CD1c-positive myeloid dendritic cell (primary cell): ENCODE data around the gene JADE2.
"Not testable (repeated sequence)": the region's sequence is repeated elsewhere in the genome, so short reads cannot be mapped to it uniquely, and the experiment has no call there.

ENCODE experiments used
- DNase-seq: peaks from one replicate; pipeline ENCODE4 v3.0.0-alpha.2; 2016; ENCODE audit errors: extremely low spot score

Gene JADE2

DNA sequence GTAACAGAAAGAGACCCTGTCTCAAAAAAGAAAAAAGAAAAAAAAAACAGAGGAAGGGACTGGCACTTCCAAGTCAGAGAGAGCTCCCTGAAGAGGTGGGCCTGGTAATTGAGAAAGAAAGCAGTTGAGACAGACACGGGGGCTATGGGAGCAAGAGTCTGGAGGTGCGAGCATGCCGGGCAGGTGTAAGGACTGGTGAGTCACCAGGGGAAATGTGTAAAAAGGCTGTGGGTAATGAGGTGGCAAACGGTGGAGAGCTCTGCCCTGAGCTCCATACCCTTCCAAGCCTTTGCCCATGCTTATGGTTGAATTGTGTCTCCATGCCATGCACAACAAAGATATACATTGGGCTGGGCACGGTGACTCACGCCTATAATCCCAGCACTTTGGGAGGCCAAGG is 18.0 kb upstream of the JADE2 start:
- DNase-seq = no peak

DNA sequence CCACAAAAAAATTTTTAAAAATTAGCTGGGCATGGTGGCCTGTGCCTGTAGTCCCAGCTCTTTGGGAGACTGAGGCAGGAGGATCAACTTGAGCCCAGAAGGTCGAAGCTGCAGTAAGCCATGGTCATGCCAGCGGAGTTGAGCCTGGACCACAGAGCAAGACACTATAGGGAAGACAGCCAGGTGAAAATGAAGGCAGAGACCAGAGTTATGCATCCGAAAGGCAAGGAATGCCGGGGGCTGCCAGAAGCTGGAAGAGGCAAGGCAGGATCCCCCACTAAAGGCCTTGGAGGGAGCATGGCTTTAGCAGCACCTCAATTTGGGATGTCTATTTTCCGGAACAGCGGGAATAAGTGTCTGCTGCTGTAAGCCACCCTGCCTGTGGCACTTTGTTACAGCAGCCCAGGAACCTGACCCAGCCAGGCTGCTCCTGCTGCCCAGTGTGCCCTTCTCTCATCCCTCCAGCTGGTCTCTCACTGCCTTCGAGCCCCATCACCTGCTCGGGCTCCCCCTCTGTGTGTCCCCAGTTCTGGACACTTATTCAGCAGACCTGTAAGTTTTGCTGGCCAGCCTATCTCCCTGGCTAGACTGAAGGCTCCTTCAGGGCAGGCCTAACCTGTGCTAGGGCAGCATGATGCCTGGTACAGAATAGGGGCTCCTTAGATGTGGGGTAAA is 16.8 kb upstream of the JADE2 start:
- no peak for DNase-seq

DNA sequence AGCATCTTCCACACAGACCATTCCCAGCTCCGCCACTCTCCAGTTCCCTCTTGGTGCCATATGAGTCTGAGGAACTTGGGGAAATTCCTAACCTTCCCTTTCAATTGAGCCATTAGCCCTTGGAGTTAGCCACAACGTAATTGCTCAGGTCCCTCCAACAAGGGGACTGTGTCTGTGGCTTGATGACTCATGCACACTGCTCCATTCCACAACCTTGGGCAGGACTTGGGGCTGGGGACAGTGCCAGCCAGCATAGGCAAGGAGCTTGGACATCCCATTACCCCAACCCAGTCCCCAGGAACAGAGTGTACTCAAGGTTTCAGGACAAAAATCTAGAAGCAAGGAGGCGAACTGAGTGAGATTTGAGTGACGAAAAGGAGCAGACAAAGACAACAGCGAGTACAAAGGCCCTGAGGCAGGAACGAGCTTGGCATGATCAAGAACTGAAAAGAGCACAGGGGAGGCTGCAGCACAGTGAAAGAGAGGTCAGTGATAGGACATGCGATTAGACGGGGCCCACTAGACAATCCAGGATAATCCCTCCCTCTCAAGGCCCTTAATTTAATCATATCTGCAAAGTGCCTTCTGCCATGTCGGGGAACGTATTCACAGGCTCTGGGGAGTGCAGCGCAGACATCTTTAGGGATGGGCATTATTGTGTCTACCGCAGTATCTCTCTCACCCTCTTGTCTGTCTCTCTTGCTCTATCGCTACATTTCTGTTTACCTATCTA is 16.0 kb upstream of the JADE2 start:
- no peak for DNase-seq

DNA sequence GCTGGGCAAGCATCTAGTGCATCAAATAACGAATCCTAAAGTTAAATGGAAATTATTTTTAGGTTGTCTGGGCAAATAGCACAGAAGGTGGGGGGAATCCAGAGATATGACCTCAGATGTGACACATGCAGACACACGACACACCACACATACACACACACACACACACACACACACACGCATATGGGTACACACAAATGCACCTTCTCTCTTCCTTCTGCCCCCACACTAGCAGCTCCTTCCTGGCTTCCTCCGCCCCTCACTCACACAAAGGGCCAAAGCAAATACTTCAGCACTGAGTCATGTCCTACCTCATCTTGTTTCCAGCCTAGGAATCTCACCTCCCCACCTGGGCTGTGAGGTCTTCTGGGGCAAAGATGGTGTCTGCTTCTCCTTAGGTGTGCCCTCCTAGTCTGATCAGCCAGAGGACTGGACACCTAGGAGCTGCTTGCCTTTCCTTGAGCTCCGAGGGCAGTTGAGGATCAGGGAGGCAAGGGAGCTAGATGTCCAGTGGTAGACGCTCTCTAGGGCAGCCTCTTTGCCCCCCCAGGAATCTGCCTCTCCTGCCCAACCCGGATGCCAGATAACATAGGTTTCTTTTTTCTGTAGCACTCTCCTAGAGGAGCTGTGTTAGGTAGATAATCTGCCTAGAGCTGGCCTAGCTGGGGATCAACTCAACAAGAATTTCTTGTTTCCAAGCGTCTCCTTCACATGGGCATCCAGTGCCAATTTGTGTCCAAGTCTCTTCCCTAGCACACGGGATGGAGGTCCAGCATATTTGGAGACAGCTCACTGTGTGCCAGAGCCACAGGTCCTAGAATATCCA is 14.3 kb upstream of the JADE2 start:
- no peak for DNase-seq

DNA sequence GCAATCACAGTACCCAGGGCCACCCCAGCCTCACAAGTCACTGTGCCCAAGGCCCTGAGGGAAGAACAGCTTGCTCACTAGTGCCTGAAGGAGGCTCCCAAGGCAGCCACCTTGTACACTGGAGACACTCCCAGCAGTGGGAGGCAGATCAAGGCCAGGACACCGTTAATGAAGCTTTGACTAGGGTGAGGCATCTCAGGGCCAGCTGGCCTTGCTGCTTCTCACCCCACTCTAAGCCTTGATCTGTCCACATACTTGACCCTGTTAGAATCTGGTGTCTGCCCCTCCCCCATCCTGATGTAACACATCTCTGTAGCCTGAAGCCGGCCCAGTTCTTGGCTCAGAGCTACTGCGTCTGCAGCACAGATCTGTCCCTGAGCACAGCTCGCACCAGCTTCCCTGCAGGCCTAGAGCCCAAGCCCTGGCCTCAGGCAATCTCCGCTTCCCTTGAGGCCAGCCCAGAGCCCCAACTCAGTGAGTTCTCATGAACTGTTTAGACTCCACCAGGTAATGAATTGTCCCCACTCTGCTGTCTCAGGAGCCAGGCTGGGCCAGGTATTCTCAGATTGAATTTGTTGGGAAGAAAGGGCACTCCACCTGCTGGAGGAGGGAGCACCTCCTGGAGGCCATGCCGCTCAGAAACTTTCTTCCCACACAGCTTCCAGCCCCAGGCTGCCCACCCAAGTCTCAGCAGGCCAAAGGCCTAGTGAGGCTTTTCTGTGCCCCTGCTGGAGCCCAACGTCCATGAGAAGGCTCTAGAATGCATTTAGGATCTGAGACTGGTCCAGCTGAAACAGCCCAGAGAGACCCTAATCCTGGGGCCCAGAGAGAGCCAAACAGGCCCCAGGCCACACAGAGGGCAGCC is 13.4 kb upstream of the JADE2 start:
- DNase-seq = no peak

DNA sequence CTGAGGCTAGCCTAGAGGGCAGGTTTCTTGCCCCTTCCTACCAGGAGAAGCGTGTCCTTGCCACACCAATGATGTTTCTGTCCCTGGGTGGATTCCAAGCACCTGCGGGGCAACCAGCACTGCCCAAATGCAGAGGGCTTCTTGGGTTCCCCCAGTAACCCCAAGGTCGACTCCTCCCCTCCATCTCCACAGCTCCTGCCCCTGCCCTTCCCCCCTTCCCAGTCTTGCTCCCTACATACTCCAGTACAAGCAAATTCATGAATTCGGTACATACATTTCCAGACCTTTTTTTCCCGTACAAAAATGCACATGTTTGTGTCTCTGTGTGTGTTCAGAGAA is 12.8 kb upstream of the JADE2 start:
- no peak for DNase-seq

DNA sequence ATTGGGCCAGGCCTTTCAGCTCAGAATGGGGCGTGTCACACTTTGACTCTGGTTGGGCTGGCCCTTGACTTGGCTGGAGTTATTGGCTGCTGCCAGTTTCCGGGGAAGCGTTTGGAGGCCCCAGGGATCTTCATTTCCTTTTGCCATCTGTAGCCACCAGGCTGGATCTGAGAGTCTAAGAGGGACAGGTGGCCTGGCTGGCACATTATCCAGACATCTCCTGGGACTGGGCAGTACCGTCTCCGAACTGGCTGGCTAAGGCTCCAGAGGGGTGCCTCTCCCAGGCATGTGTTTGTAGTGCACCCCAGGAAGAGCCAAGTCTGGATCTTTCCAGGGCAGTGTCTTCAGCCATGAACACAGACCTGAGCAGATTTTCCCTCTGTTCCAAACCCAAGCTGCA is 9.7 kb upstream of the JADE2 start:
- DNase-seq = no peak

DNA sequence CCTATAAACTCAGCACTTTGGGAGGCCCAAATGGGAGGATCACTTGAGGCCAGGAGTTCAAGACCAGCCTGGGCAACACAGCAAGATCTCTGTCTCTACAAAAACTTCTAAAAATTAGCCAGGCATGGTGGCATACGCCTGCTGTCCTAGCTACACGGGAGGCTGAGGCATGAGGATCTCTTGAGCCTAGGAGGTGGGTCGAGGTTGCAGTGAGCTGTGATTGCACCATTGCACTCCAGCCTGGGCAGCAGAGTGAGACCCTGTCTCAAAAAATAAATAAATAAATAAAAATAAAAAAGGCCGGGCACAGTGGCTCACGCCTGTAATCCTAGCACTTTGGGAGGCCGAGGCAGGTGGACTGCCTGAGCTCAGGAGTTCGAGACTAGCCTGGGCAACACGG is 8.5 kb upstream of the JADE2 start:
- not testable (repeated sequence) for DNase-seq

DNA sequence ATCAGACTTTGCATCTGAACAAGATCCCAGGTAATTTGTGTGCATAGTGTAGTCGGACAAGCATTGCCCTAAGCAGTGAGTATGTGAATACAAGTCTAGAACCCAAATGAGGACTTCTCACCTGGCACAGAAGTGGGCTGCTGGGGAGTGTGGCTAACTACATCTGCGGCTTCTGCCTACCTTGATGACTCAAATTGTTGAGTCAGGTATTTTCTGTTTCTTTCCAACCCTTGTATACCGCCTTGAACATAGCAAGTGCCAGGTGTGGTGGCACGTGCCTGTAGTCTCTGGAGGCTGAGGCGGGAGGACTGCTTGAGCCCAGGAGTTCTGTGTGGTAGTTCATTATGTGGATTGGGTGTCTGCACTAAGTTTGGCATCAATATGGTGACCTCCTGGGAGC is 7.9 kb upstream of the JADE2 start:
- no peak for DNase-seq

DNA sequence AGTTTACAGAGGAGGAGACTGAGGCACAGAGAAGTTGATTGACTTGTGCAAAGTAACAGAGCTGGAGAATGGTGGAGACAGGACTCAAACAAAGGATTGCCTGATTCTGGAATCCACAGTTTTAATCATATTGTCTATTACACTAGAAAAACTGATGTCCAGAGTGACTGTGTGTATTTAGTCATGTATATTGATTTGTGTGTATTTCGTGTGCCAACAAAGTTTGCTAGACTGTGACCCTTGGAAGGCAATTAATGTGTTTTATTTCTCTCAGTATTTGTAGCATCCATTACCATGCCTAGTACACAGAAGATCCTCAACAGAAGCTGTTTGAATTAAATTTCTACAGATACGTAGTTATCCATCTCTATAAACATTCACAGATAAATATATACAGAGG is 5.5 kb upstream of the JADE2 start:
- no peak for DNase-seq

DNA sequence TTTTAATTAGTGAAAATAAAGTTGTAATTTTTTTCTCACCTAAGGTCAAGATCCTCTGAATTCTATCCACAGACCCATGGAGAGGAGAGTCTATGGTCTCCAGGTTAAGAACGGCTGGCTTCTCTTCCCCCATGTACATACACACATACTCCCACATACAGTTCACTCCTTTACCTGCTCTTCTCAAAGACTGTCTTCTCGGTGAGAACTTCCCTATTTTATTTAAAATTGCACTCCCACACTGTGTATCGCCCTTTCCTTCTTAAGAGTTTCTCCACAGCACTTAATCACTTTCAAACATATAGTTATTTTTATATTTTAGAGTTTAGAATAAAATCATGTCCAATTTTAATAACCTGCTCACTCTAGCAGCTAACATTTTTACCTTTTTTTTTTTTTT is 3.6 kb upstream of the JADE2 start:
- DNase-seq = peak; percentile 53

DNA sequence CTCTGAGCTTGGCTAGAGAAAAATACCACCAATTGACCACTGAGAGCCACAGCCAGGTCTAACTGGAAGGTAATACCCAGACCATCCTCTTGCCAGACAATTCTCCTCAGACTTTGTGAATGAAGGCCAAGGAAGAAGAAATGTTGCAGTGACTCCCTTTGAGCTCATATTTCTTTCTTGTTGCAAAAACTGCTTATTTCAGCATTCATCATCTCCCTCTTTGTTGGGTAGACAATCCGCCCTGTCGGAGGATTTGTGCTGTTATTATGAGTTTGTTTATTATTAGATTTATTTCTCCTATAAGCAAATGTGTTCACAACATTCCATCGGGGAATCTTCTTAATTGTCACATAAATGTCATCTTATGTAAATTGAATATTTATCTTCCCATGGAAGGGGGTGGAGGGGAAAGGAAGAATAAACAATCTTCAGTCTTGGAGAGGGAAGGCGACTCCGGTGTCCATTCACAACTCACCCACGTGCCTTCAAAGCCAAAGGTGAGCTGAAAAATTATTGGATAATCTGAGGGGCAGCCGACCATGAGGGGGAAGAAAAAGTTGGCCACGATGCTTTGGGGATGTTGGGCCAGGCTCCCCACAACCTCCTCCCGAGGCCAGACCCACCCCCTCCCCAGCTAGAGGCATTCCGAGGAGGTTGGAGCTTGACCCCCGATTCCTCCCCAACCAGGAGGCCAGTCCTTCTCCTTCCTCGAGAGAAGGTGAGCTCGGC is 1.8 kb upstream of the JADE2 start:
- no peak for DNase-seq

DNA sequence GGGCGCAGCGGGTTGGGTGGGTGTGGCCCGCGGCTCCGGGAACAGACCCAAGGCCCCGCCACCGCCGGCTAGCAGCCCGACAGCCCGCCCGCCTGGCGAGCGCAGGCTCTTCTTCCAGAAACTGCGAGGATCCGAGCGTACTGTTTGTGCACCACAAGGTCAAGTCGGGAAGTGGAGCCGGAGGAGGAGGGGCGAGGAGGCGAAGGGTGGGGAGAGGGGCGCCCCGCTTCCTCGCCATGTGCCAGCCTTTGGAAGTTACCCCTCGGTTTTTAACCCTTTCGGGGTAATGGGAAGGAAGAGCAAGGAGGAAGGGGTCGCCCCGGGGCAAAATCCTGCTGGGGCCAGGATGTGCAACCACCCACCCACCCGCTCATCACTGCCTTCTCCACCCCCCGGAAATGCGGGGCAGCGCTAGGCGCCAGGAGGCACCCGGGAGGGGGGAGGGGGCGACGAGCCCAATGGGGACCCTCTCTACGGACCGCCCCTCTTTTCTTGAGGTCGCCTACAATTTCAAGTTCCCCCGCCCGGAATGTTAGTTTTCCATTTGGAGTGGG is 1.1 kb upstream of the JADE2 start:
- peak; percentile 65 for DNase-seq

DNA sequence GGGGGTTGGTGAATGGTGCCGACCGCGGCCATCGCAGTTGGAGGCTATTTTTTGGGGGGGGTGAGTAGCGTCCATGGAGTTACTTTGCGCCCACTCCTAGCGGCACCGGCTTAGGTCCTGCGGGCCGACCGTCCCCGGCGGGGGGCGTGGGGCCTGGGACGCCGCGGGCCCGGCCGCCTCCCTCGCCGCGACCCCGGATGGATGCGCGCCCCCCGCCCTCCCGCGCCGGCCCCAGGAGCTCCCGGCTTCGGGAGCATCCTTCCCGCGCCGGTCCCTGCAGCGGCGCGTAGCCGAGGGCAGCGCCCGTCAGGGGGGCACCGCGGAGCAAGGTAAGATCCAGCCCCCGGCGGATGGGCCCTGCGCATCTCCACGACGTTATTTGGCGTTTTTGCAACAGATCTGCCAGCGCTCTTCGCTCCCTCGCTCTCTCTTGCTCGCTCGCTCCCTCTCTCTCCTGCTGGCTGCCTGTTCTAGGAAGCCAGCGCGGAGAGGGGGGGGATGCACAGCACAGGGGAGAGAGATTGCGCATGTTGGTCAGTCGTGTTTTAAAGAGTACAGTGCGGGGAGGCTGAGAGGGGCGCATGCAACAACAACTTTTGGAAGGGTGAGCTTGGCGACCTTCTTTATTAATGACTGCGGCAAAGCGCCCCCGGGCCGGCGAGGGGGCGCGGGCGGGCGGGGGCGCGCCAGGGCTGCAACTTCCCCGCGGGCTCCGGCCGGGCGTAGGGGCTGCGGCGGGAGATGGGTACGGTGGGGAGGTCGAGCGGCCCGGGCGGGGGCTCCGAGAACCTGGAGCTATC is 413 bp downstream of the JADE2 start:
- peak; percentile 47 for DNase-seq

DNA sequence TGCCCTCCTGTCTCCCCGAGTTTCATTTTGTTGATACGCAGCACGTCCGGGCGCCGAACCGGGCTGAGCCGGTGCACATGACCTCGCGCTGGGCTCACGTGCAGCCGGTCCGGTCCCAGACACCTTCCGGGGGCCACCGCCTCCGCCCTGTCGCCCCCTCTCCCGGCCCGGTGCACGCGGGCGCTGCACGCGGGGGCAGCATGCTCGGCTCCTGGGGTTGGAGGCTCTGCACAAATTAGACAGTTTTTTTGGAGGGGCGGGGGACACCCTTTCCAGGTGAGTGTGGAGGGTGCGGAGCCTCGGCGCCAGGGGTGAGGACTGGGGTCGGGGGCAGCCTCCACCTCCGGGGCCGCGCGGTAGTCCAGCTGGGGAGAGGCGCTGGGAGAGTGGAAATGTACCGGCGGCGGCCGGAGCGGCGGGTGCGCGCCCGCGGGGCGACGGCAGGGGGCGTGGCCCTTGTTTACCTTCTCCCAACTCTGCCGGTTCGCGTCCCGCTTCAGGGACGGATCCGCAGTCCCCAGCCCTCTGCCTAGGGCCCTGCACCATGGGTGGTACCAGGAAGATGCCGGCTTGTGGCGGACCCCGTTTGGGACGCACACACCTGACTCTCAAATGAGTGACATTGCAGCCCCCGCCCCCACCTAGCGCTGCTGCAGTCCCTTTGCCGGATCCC is 1.1 kb downstream of the JADE2 start:
- peak; percentile 73 for DNase-seq

DNA sequence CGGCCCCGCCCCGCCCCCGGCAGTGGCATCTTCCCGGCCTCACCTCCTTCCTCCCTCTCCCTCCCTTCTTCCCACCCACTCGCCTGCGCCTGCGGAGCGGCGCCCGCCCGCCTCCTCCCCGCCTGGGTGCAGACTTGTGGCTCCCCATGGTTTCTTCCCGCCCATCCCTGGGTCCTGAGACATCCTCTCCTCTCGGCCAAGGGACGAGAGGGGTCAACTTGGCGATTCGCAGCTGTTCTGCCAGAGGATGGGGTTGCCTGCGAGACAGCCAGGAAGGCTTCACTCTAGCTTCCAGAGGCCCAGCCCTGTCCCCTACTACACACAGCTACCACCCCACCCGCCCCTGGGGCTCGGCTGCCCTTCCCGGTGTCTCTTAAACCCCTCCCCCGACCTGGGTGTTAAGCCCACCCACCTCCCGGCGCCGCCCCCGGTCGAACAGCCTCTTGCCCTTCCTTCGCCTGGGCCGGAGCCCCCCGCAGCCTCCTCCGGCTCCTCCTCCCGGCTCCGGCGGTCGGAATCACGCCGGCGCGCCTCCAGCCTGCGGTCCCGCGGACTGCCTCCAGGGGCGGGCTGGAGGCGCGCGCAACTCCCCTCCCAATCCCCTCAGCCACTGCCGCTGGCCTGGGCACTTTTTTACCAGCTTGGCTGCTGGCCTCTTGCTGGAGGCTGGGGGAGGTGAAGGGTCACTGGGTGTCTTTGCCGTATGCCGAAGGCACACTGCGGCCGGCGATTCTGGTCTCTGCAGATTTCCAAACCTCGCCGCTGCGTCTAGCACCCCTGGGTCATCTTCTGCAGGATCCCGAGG is 1.9 kb downstream of the JADE2 start:
- peak; percentile 81 for DNase-seq

DNA sequence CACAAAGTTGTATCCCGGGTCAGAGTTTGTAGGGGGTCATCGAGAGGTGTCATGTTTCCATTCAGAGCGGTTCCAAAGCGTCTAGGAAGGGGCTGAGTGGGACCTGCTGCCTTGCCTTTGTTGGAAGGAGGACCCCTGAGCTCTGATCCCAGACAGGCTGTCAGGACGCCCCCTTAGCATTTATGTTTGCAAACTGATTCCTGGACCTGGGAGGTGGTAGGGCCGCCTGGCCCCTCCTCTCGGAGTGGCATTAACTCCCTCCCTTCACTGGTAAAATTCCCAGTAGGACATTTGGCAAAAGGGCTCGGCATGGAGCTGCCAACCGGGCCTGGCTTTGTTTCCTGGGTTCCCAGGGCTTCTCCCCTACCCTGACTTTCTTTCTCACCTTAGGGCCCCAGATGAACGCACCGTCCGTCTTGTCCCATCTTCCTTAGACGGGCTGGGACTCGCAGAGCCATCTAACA is 2.5 kb downstream of the JADE2 start:
- DNase-seq = no peak

DNA sequence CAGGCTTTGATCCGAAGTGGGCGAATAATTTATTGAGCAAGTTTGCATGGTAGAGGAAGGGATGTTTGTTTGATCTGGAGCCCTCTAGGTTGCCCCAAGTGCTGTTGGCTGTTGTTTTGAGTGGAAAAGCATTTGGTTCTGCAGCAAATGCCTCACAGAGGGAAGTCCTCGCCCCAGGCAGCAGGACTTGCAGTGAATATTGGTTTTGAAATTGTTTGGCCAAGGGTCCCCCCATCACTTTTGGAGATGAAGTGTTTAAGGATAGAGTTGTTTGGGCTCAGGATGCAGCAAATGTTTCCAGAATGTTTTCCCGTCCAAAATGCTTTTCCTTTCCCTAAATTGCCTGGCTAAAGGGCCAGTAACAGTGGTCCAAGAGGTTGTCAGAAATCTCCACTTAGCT is 3.1 kb downstream of the JADE2 start:
- no peak for DNase-seq

DNA sequence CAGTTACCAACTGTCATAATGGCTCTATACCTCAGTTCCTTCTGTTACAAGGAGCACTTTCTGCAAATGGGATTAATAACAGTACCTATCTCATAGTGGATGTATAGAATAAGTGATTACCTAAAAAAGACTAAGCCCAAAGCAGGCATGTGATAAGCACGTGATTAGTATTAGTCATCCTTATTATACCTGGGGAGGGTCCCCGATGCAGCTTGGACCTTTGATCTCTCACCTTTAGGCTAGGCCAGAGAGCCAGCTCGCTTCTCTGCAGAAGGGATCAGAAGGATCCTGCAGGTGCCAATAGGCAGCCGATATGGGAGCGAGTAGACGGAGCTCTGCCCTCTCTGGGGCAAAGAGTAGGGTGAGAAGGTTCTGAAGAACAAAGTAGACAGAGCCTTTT is 4.0 kb downstream of the JADE2 start:
- DNase-seq = no peak
